MCF 10A (cell line): ENCODE measurements around the gene PGM5. TPM values are rescaled to one million over a fixed set of nuclear protein-coding genes. Genes with fewer than 3 reads are reported as not detected.

Experiments
- BruUV-seq: library from RNA; stranded (reverse); fragments of 400-500 nt; replicated peaks from 2 replicates; lab custom pipeline; 2021; lab: Mats Ljungman, UMichigan
- CTCF ChIA-PET: fragments of 300-600 bp; sonication (Branson Sonifier 250); formaldehyde crosslinking; extraction: SDS; loops from one replicate; lab custom pipeline; 2021; ENCODE audit warnings: antibody characterized with exemption, inconsistent platforms; lab: Yijun Ruan, JAX
- POLR2A ChIA-PET: fragments of 300-600, 350-650 bp; sonication (Branson Sonifier 250); formaldehyde crosslinking; extraction: SDS; loops from one replicate; lab custom pipeline; 2020; ENCODE audit warnings: antibody characterized with exemption, inconsistent platforms; lab: Yijun Ruan, JAX
- DNase-seq: peaks from one replicate; pipeline ENCODE4 v3.0.0-alpha.2; 2018; ENCODE audit not compliant: unreplicated experiment
- H3K27ac Mint-ChIP-seq: one replicate; pipeline ENCODE4 v1.8.0; 2022; ENCODE audit warnings: mild to moderate bottlenecking, low read depth, mixed read lengths; ENCODE audit not compliant: unreplicated experiment
- H3K27me3 Mint-ChIP-seq: one replicate; pipeline ENCODE4 v1.8.0; 2022; ENCODE audit warnings: mixed read lengths; ENCODE audit not compliant: insufficient read depth, unreplicated experiment
- H3K36me3 Mint-ChIP-seq: one replicate; pipeline ENCODE4 v1.8.0; 2022; ENCODE audit warnings: mild to moderate bottlenecking, moderate library complexity, mixed read lengths; ENCODE audit not compliant: insufficient read depth, unreplicated experiment
- H3K4me1 Mint-ChIP-seq: one replicate; pipeline ENCODE4 v1.8.0; 2022; ENCODE audit warnings: mixed read lengths; ENCODE audit not compliant: insufficient read depth, unreplicated experiment
- H3K4me3 Mint-ChIP-seq: one replicate; pipeline ENCODE4 v1.8.0; 2022; ENCODE audit warnings: mild to moderate bottlenecking, moderate library complexity, mixed read lengths; ENCODE audit not compliant: unreplicated experiment
- H3K9me3 Mint-ChIP-seq: one replicate; pipeline ENCODE4 v1.8.0; 2022; ENCODE audit warnings: mixed read lengths; ENCODE audit not compliant: unreplicated experiment
- CTCF ChIP-seq: fragments of 200-600 bp; IDR thresholded peaks from one replicate; pipeline ENCODE4 v1.8.0; 2022; ENCODE audit warnings: antibody characterized with exemption, mild to moderate bottlenecking; ENCODE audit not compliant: unreplicated experiment
- intact Hi-C: fragments of 100-400 bp; cut with micrococcal nuclease; formaldehyde crosslinking; loops from 2 replicates; pipeline ENCODE4 v1.14.1; 2022
- total RNA-seq: library from RNA; stranded (reverse); gene quantifications from 2 replicates; pipeline ENCODE4 v1.2.3, GENCODE V29; 2022

PGM5 gene
- total RNA-seq, 1 experiment from 2014 or later: not detected

GRCh38 chr9:68546596-68547390 is 190.4 kb downstream of the PGM5 start:
- DNase-seq: no peak
- H3K9me3 Mint-ChIP-seq: no peaks in the 10 kb centered on the region
- BruUV-seq: no TSS peak
- POLR2A ChIA-PET: no interaction called here
- no peak overlapping the region for H3K27ac Mint-ChIP-seq
- no peak for TF ChIP-seq CTCF
- no peak overlapping the region for H3K4me3 Mint-ChIP-seq
- intact Hi-C loops: no loop called here
- H3K27me3 Mint-ChIP-seq: peaks cover 7% of the 10 kb centered on the region
- no peaks in the 10 kb centered on the region for H3K36me3 Mint-ChIP-seq
- CTCF ChIA-PET: no interaction called here
- H3K4me1 Mint-ChIP-seq: peaks cover 6% of the 10 kb centered on the region

GRCh38 chr9:68547417-68547816 is 191.0 kb downstream of the PGM5 start:
- TF ChIP-seq CTCF: no peak
- peaks cover 8% of the 10 kb centered on the region for H3K4me1 Mint-ChIP-seq
- no peaks in the 10 kb centered on the region for H3K9me3 Mint-ChIP-seq
- ChIA-PET POLR2A (no interaction called here), CTCF (no interaction called here)
- intact Hi-C loops: no loop called here
- no peaks in the 10 kb centered on the region for H3K36me3 Mint-ChIP-seq
- BruUV-seq: no TSS peak
- H3K27ac Mint-ChIP-seq: no peak overlapping the region
- no peak for DNase-seq
- peaks cover 7% of the 10 kb centered on the region for H3K27me3 Mint-ChIP-seq
- no peak overlapping the region for H3K4me3 Mint-ChIP-seq

- ChIA-PET POLR2A (no interaction called here), CTCF (interaction anchor here (0.6 to 1.3 kb wide), 2 partner anchors 16 to 33 kb away, joined by 3 to 4 read pairs; no protein-coding TSS in a partner anchor)
- no peak for DNase-seq
- BruUV-seq: no TSS peak
- no peaks in the 10 kb centered on the region for H3K9me3 Mint-ChIP-seq
- intact Hi-C loops: no loop called here
- no peak overlapping the region for H3K4me3 Mint-ChIP-seq
- H3K36me3 Mint-ChIP-seq: no peaks in the 10 kb centered on the region
- H3K27me3 Mint-ChIP-seq: peaks cover 7% of the 10 kb centered on the region
- no peak for TF ChIP-seq CTCF
- peaks cover 14% of the 10 kb centered on the region for H3K4me1 Mint-ChIP-seq
- H3K27ac Mint-ChIP-seq: no peak overlapping the region
Measured at GRCh38 chr9:68548241-68548640, 191.8 kb downstream of the PGM5 start.

GRCh38 chr9:68551191-68551590 is 194.8 kb downstream of the PGM5 start:
- peaks cover 14% of the 10 kb centered on the region for H3K4me1 Mint-ChIP-seq

More at GRCh38 chr9:68551191-68551590, 194.8 kb downstream of the PGM5 start:
- Mint-ChIP-seq H3K36me3 (no peaks in the 10 kb centered on the region), H3K4me3 (no peak overlapping the region), H3K27ac (peak overlapping the region; percentile 28), H3K9me3 (no peaks in the 10 kb centered on the region), H3K27me3 (peaks cover 1% of the 10 kb centered on the region)
- intact Hi-C loops: loop anchor here (5.0 kb wide), 1 partner anchor 34 kb away; no protein-coding TSS in a partner anchor
- DNase-seq: no peak
- no peak for TF ChIP-seq CTCF
- ChIA-PET CTCF (interaction anchor here (0.6 to 1.7 kb wide), 6 partner anchors 9 to 44 kb away, joined by 3 to 5 read pairs (median 4); partner anchors contain the start of gene TMEM252), POLR2A (interaction anchor here (1.0 kb wide), 1 partner anchor 36 kb away, joined by 5 read pairs; no protein-coding TSS in a partner anchor)
- BruUV-seq: no TSS peak
